Left kidney (tissue), 8 donors: ENCODE measurements around the gene GMNC. TPM values are rescaled to one million over a fixed set of nuclear protein-coding genes. Genes with fewer than 3 reads are reported as not detected.
"Not testable (repeated sequence)": the region's sequence is repeated elsewhere in the genome, so short reads cannot be mapped to it uniquely, and the experiment has no call there.

Experiments
- DNase-seq: peaks from one replicate; pipeline ENCODE4 v3.0.0-alpha.2; 2013
- long read RNA-seq, 8 donors: transcript quantifications; one replicate each; lab custom pipeline, GENCODE V29; 2026
- polyA plus RNA-seq: library from polyadenylated mRNA; unstranded; fragments of 120-200 nt; gene quantifications from one replicate; pipeline ENCODE4 v1.2.1, GENCODE V29; 2013; ENCODE audit not compliant: insufficient read length

The GMNC gene
- 8.1 TPM for polyA plus RNA-seq
- long read RNA-seq, donor 1, partial matches to known transcripts, result 0 of 1 reads
- long read RNA-seq, donor 1, other reads (novel, unspliced or antisense), result 0 of 1 reads
- long read RNA-seq, donor 2, partial matches to known transcripts, result 0 of 4 reads
- long read RNA-seq, donor 2, other reads (novel, unspliced or antisense), result 0 of 4 reads
- long read RNA-seq, donor 3, result 0 reads
- long read RNA-seq, donor 4, result 0 reads
- long read RNA-seq, donor 5, partial matches to known transcripts, result 0 of 1 reads
- long read RNA-seq, donor 5, other reads (novel, unspliced or antisense), result 0 of 1 reads
- long read RNA-seq, donor 6, partial matches to known transcripts, result 0 of 1 reads
- long read RNA-seq, donor 6, other reads (novel, unspliced or antisense), result 0 of 1 reads
- long read RNA-seq, donor 7, partial matches to known transcripts, result 0 of 2 reads
- long read RNA-seq, donor 7, other reads (novel, unspliced or antisense), result 0 of 2 reads
- long read RNA-seq, donor 8, result 0 reads

GRCh38 chr3:190862209-190863118 lies at the start of gene GMNC:
Gene GMNC (minus strand): TSS chr3:190862694. CDS start chr3:190862615, 79 bp downstream.
- peak; percentile 41 for DNase-seq

DNA sequence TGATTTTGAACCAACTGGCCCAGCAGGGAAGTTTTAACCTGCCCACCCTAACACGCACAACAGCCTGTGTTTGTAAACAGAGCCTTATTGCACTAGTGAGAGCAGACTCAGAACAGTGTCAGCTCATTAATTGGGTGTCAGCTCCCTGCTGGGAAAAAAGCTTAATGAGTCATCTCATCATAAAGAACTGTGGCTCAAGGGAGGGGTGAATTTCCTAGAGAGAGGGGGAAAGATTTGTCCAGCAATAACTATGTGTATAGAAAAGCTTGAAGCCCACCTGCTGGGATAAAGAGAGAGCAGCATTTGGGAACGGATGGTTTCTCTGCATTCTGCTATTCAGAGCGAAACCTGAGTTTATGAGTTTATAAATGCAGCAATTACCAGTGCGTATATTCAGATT lies 48.9 kb upstream of the GMNC start:
- DNase-seq, result no peak

- DNase-seq, result no peak
These were observed 47.4 kb upstream of the GMNC start for GRCh38 chr3:190909908-190910307.

GRCh38 chr3:190903156-190903555 lies 40.7 kb upstream of the GMNC start:
- DNase-seq, result no peak

DNA sequence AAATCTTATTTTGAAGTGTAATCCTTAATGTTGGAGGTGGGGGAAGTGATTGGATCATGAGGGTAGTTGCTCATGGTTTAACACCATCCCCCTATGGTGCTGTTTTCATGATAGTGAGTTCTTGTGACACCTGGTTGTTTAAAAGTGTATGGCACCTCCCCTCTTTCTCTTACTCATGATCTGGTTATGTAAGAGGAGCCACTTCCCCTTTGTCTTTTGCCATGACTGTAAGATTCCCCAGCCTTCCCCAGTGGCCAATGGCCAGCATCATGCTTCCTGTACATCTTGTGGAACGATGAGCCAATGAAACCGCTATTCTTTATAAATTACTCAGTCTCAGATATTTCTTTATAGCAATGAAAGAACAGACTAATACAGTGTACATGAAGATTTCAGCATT lies 39.8 kb upstream of the GMNC start:
- DNase-seq, result no peak

DNA sequence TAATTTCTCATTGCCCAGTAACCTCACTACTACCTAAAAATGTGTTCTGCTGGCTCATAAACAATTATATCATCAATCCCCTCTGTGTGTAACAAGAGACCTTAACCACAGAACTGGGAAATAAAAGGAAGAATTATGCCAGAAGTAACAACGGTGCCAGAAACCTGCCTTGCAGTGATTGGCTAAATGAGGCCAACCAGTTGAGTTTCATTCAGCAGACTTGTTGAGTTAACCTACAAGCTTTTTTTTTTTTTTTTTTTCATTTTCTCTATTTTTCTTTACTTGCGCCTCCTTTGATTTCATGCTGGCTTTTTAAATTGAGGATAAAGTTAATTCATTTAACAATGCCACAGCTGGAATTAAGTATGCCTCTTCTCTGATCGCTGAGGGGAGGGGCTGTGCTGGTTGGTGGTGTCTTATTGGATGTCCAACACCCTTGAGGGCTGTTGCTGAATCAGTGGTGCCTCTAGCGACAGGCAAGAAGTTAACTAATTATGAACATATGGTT lies 30.0 kb upstream of the GMNC start:
- no peak for DNase-seq

- no peak for DNase-seq
These were observed 24.5 kb upstream of the GMNC start for GRCh38 chr3:190886945-190887344.

DNA sequence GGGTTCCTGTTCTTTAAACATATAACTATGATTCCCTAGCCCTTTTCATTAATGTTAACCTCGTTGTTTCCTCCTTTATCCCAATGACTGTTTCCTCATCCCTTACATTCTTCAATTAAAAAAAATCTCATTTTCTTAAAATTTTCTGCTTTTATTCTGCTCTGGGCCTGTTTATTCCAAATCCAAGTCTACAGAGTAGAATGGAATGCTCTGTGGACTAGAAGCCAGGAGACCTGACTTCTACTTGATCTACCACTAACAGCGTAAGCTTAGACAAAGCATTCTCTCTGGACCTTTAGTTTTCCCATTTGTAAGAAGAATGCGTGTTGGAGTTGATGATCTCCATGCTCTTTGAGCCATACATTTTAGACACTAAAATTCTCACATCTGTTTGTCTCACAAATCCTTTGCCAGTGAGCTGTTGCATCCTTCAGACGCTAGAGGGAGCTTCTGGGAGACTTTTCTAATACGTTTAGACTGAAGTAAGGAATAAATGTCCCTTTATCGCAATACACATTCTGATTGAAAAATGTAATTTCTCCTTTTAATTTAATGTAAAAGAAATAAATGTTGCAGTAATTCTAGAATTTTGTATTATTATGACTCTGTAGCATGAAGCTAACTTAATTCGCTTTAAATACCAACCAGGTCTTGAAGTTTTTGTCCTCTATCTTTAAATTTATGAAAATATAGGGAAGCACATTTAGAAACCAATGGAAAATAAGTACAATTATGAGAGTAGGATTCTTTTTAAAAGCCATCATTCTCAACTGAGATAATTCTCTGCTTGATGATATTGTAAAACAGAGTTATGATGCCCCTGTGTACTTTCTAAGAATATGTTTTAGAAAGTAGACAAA lies 21.7 kb upstream of the GMNC start:
- DNase-seq, result peak; percentile 68

DNA sequence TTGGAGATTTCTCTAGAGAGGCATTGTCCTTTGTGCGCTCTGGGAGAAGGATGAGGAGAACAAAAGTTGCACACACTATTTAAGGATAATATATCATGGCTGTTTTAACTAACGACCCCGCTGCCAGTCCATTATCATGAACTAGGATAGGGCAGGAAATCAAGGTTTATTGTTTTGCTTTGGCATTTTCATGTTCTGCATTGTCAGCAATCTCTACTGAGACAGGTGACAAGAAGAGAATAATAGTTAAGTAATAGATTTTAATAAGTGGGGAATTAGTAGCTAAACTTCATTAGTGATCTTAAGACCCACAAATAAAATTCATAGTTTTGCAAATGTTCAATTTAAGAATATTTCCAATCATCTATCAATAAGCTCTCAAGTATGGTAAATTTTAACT lies 20.6 kb upstream of the GMNC start:
- no peak for DNase-seq

GRCh38 chr3:190877925-190878324 lies 15.4 kb upstream of the GMNC start:
- DNase-seq, result no peak

DNA sequence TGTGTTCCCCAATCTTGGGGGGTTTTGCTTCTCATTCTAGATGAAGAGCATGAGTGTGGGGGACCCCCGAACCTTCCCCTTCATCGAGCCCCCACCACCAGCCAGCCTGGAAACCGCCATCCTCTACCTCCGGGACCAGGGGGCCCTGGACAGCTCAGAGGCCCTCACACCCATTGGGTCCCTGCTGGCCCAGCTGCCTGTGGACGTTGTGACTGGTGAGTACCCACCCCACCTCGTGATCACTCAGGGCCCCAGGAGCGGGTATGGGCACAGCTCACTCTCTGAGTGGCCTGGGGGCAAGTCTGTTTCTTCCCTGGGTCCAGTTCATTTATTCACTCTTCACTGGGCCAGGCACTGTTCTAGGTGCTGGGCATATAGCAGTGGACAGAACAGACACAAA lies 13.9 kb upstream of the GMNC start:
- not testable (repeated sequence) for DNase-seq

- DNase-seq, result not testable (repeated sequence)
These were observed 12.6 kb upstream of the GMNC start for GRCh38 chr3:190875061-190875460.

DNA sequence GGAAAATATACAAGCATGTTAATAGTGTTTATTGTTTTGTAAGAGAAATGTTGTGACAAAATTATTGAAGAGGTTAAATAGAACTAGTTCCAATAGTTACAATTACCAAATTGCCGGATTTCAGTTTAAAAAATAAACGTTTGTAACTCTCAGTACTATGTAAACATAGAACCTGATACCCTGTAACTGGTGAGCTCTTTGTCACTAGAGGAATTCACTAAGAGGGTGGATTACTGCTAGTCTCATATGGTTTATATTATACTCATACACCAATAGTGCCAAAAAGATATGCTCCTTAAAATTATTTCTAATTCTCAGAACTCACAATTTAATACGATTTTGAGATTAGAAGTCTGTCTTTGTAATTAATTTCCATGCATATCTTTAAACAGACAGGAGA lies 7.6 kb upstream of the GMNC start:
- no peak for DNase-seq

- no peak for DNase-seq
These were observed 4.6 kb upstream of the GMNC start for GRCh38 chr3:190867071-190867470.

- DNase-seq, result no peak
These were observed 3.3 kb upstream of the GMNC start for GRCh38 chr3:190865828-190866227.

- DNase-seq, result no peak
These were observed 2.9 kb upstream of the GMNC start for GRCh38 chr3:190865419-190865818.

- DNase-seq, result no peak
These were observed 1.5 kb upstream of the GMNC start for GRCh38 chr3:190864002-190864401.

DNA sequence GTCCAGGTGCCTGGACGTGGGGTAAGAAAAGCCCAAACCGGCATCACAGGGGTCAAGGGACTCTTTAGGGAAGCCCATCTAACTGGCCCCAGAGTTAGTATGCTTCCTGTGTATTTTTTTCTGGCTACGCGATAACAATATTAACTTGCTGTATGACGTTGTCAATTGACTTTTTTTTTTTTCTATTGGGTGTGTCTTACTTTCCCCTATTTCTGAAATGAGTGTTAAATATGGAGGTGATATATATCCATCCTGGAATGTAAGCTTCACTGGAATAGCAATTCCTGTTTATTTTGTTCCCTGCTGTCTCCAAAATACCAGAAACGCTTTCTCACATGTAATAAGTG lies 598 bp upstream of the GMNC start:
- no peak for DNase-seq

- no peak for DNase-seq
These were observed 2.0 kb downstream of the GMNC start for GRCh38 chr3:190860521-190860920.

- DNase-seq, result no peak
These were observed 7.3 kb downstream of the GMNC start for GRCh38 chr3:190855151-190855550.

DNA sequence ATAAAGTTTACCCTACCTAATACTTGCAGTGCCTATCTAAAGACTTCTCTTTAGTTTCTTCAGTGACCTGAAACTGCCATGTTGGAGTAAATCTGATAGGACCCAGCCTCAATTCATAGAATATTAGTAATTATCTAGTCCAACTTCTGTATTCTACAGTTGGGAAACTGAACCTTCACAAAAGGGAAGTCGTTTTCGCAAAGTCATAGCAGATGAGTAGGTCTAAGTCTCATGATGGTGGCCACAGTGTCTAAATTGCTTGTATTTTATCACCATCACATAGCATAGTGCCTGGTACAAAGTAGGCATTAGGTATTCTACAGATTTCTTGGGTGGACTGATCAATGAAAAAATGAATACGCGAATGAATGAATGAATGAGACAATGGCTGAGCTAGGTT lies 8.4 kb downstream of the GMNC start:
- no peak for DNase-seq

GRCh38 chr3:190853464-190853863 lies 9.0 kb downstream of the GMNC start:
- DNase-seq, result no peak
